Ishikawa (cell line): ENCODE results near the gene GBX2.

ENCODE experiments used
- CEBPB ChIP-seq: IDR thresholded peaks from 2 replicates; pipeline ENCODE4 v1.6.1; 2012
- EP300 ChIP-seq: IDR thresholded peaks from 2 replicates; pipeline ENCODE4 v1.6.1; 2012; ENCODE audit warnings: borderline replicate concordance
- FOXM1 ChIP-seq: IDR thresholded peaks from 2 replicates; pipeline ENCODE4 v1.6.1; 2012; ENCODE audit warnings: low read depth, borderline replicate concordance
- MAX ChIP-seq: IDR thresholded peaks from 2 replicates; pipeline ENCODE4 v1.6.1; 2012
- NFIC ChIP-seq: IDR thresholded peaks from 2 replicates; pipeline ENCODE4 v1.6.1; 2012
- TCF12 ChIP-seq: IDR thresholded peaks from 2 replicates; pipeline ENCODE4 v1.6.1; 2012; ENCODE audit warnings: low read depth
- TEAD4 ChIP-seq: IDR thresholded peaks from 2 replicates; pipeline ENCODE4 v1.6.1; 2012
- TF ChIP-seq, protein P1 (sequence below): IDR thresholded peaks from 2 replicates; pipeline ENCODE4 v1.6.1; 2012

DNA sequence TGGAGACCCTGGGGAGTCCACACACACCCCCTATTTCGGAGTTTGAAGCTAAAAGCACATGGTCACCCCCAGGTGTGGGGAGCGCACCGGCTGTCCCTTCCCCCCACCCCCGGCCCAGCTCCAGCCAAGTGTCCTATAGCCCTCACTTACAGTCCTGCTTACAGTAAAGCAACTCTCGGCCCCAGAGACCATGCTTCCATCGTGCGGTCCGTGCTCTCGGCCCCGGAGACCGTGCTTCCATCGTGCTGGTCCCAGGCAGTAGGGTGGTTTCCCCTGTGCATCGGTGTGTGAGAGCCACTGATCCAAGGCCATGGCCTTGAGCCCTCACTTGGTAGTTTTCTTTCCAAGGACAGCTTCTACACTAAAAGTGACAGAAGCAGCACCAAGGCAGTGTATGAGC lies 48.7 kb downstream of the GBX2 start:
- TF ChIP-seq EP300, result no peak
- TF ChIP-seq FOXM1, result no peak
- TF ChIP-seq TCF12, result no peak
- TF ChIP-seq, protein P1, sequence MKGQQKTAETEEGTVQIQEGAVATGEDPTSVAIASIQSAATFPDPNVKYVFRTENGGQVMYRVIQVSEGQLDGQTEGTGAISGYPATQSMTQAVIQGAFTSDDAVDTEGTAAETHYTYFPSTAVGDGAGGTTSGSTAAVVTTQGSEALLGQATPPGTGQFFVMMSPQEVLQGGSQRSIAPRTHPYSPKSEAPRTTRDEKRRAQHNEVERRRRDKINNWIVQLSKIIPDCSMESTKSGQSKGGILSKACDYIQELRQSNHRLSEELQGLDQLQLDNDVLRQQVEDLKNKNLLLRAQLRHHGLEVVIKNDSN, result no peak
- TF ChIP-seq TEAD4, result no peak
- TF ChIP-seq CEBPB, result no peak
- TF ChIP-seq MAX, result no peak
- no peak for TF ChIP-seq NFIC
